Spleen (tissue), 11 donors: ENCODE results near the gene RYK. TPM values are rescaled to one million over a fixed set of nuclear protein-coding genes. Genes with fewer than 3 reads are reported as not detected.

Experiments
- DNase-seq: peaks from one replicate; pipeline ENCODE4 v3.0.0-alpha.2; 2020
- H3K27ac ChIP-seq, 8 donors: fragments of 200-600 bp; sonication (generic) in 7 of 8; 1 replicate in 4 of 8; 2 replicates in 4 of 8; pipeline versions ENCODE4 v1.5.0 to v1.8.0; 2016 to 2021; ENCODE audit warnings: inconsistent platforms in 4 of 8, mild to moderate bottlenecking in 4 of 8, moderate library complexity in 1 of 8
- H3K27me3 ChIP-seq, 7 donors: fragments of 200-600 bp; sonication (generic) in 6 of 7; replicated peaks in 1 of 7; 1 replicate in 4 of 7; 2 replicates in 3 of 7; pipeline versions ENCODE4 v1.5.0 to v1.8.0; 2016 to 2021; ENCODE audit warnings: inconsistent platforms in 3 of 7, mild to moderate bottlenecking in 1 of 7
- H3K36me3 ChIP-seq, 6 donors: fragments of 200-600 bp; sonication (generic) in 5 of 6; 1 replicate in 4 of 6; 2 replicates in 2 of 6; pipeline versions ENCODE4 v1.5.0 to v1.8.0; 2016 to 2021; ENCODE audit warnings: inconsistent platforms in 2 of 6
- H3K4me1 ChIP-seq, 6 donors: fragments of 200-600 bp; sonication (generic) in 5 of 6; 1 replicate in 3 of 6; 2 replicates in 3 of 6; pipeline versions ENCODE4 v1.5.0 to v1.8.0; 2016 to 2021; ENCODE audit warnings: inconsistent platforms in 3 of 6
- H3K4me3 ChIP-seq, 8 donors: fragments of 200-600 bp; sonication (generic) in 7 of 8; 1 replicate in 4 of 8; 2 replicates in 4 of 8; pipeline versions ENCODE4 v1.5.0 to v1.8.0; 2016 to 2021; ENCODE audit warnings: inconsistent platforms in 4 of 8, mild to moderate bottlenecking in 4 of 8, moderate library complexity in 2 of 8
- H3K9me3 ChIP-seq, 8 donors: fragments of 200-600 bp; sonication (generic) in 7 of 8; 1 replicate in 4 of 8; 2 replicates in 4 of 8; pipeline versions ENCODE4 v1.5.0 to v1.8.0; 2016 to 2021; ENCODE audit warnings: inconsistent platforms in 4 of 8
- POLR2A ChIP-seq, 3 donors: fragments of 450-650 bp; IDR thresholded peaks; one replicate each; pipeline ENCODE4 v1.5.1; 2017; ENCODE audit warnings: antibody characterized with exemption in 3 of 3, mild to moderate bottlenecking in 1 of 3
- POLR2AphosphoS5 ChIP-seq, 3 donors: sonication (generic); formaldehyde crosslinking; IDR thresholded peaks; one replicate each; pipeline ENCODE4 v1.5.1; 2017; ENCODE audit warnings: antibody characterized with exemption in 3 of 3
- WGBS, 5 donors: extraction: QIAGEN DNeasy Blood & Tissue Kit in 3 of 5; methylation state at CpG; one replicate each; pipeline versions ENCODE4 v1.1.5 to v1.1.7; 2013 to 2018; 5-methylcytosine and 5-hydroxymethylcytosine counted together
- intact Hi-C: fragments of 100-400 bp; cut with DNase I; formaldehyde crosslinking; loops from one replicate; pipeline ENCODE4 v1.15.0; 2023; ENCODE audit warnings: low total_unique reads
- polyA plus RNA-seq, 3 donors: library from polyadenylated mRNA; stranded (reverse); fragments of 200-250 nt; gene quantifications; one replicate each; pipeline ENCODE4 v1.2.1, GENCODE V29; 2013
- total RNA-seq, 7 donors: library from RNA; depleted of rRNA in 3 of 7; stranded (reverse); fragments of >200 nt in 3 of 7; fragmentation: NEBNext Ultra II Directional in 4 of 7; extraction: Animal tissue kit (Norgen Biotek cat#: 25700) in 4 of 7; gene quantifications; one replicate each; pipeline versions ENCODE4 v1.1.0 to v1.2.1, GENCODE V29; 2016 to 2021
- TF ChIP-seq, protein P1 (sequence below), 11 experiments: fragments of 200-600 bp in 7 of 11; fragments of 450-650 bp in 4 of 11; sonication (generic) in 4 of 11; IDR thresholded peaks in 8 of 11; conservative IDR thresholded peaks in 3 of 11; 1 replicate in 7 of 11; 2 replicates in 4 of 11; pipeline versions ENCODE4 v1.4.0 to v1.8.0; 2016 to 2021; ENCODE audit warnings: antibody characterized with exemption in 11 of 11, inconsistent platforms in 4 of 11, mild to moderate bottlenecking in 1 of 11
- donor health status: healthy with polysubstance abuse.
- donor health status: DM: no; HTN: no; CAD: no; lungs with moderate emphysema.
- donor health status: DM: no; HTN: no; CAD: no.
- donor health status: Bipolar disorder and iron deficiency.
- donor health status: healthy.
- donor health status: DM: no; HTN: no; CAD: no.
- donor health status: DM: yes; HTN: yes; CAD: no.

The RYK gene
- total and polyA plus RNA-seq, 10 donors, result 18.9 to 108 (median 50.9) TPM

- TF ChIP-seq POLR2A (IDR thresholded peaks at IDR 0.05) (no peak), POLR2AphosphoS5 (IDR thresholded peaks at IDR 0.05) (no peak)
- TF ChIP-seq, protein P1, sequence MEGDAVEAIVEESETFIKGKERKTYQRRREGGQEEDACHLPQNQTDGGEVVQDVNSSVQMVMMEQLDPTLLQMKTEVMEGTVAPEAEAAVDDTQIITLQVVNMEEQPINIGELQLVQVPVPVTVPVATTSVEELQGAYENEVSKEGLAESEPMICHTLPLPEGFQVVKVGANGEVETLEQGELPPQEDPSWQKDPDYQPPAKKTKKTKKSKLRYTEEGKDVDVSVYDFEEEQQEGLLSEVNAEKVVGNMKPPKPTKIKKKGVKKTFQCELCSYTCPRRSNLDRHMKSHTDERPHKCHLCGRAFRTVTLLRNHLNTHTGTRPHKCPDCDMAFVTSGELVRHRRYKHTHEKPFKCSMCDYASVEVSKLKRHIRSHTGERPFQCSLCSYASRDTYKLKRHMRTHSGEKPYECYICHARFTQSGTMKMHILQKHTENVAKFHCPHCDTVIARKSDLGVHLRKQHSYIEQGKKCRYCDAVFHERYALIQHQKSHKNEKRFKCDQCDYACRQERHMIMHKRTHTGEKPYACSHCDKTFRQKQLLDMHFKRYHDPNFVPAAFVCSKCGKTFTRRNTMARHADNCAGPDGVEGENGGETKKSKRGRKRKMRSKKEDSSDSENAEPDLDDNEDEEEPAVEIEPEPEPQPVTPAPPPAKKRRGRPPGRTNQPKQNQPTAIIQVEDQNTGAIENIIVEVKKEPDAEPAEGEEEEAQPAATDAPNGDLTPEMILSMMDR (IDR thresholded peaks at IDR 0.05 in 8 of 11, conservative IDR thresholded peaks at IDR 0.05 in 3 of 11), result no peak
- Histone ChIP-seq H3K4me3 (no peak overlapping the region), H3K27me3 (no peaks in the 10 kb centered on the region), H3K27ac (peak overlapping the region in 5 of 8 donors; percentile 4 to 69 (median 62)), H3K36me3 (no peaks in the 10 kb centered on the region), H3K9me3 (no peaks in the 10 kb centered on the region), H3K4me1 (peaks cover 20 to 94% (median 67%) of the 10 kb centered on the region in 6 donors)
- WGBS, 5 donors, result 50 to 57% (median 54%) methylated on average over 3 of the region's 3 CpGs
- intact Hi-C loops, result no loop called here
- DNase-seq, result no peak
These were observed 14.0 kb downstream of the RYK start for GRCh38 chr3:134236505-134237170.

DNA sequence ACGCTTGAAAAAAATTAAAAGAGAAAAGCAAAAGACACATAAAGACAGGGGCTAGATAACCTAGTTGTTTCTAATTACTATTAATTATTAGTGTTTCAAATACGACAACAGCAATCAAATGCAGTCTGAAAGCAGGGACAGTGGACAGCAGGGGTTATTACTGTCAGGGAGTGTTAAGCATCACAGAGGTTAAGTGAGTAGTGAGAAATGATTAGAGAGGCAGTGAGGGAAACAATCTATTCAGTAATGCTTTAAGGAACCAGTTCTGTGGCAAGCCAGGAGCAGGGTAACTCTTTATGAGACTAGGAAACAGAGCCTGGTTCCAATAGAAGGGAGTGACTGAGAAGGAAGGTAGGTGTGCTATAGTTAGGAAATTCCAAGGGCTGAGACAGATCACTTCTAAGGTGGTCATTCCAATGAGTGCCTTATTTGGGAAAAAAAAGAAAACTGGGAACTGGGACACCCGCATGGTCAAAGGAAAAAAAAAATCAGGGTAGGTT, 15.0 kb downstream of the RYK start:
- H3K27ac ChIP-seq, result peak overlapping the region in 5 of 8 donors; percentile 4 to 69 (median 62)
- H3K4me3 ChIP-seq, result no peak overlapping the region
- H3K36me3 ChIP-seq, result no peaks in the 10 kb centered on the region
- 88 to 95% (median 94%) methylated on average over 3 of the region's 3 CpGs for WGBS, 5 donors
- no peaks in the 10 kb centered on the region for H3K9me3 ChIP-seq
- no peak for DNase-seq
- H3K4me1 ChIP-seq, result peaks cover 26 to 96% (median 71%) of the 10 kb centered on the region in 6 donors
- TF ChIP-seq, protein P1 (IDR thresholded peaks at IDR 0.05 in 8 of 11, conservative IDR thresholded peaks at IDR 0.05 in 3 of 11), result no peak
- no peak for TF ChIP-seq POLR2A (IDR thresholded peaks at IDR 0.05)
- TF ChIP-seq POLR2AphosphoS5 (IDR thresholded peaks at IDR 0.05), result no peak
- no peaks in the 10 kb centered on the region for H3K27me3 ChIP-seq
- intact Hi-C loops, result no loop called here

DNA sequence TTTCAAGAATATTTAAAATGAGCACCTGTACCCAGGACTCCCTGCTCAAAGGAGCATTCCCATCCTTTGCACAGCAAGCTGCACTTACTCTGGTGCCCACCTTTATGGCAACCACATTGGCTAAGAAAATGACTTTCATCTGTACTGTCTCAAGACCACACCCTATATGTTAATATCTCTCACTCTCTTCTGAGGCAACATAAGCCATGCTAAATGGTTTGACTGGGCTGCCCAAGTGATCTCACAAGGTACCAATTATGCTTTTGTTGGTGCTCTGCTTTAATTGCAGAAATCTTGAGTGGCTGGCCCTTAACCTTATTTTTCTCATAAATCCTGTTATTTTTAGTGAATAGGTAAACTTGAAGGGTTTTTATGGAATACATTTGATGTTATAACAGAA, 17.7 kb downstream of the RYK start:
- H3K27me3 ChIP-seq, result no peaks in the 10 kb centered on the region
- H3K4me1 ChIP-seq, result peaks cover 12 to 93% (median 49%) of the 10 kb centered on the region in 6 donors
- TF ChIP-seq POLR2A (IDR thresholded peaks at IDR 0.05) (no peak), POLR2AphosphoS5 (IDR thresholded peaks at IDR 0.05) (no peak)
- TF ChIP-seq, protein P1 (IDR thresholded peaks at IDR 0.05 in 8 of 11, conservative IDR thresholded peaks at IDR 0.05 in 3 of 11), result no peak
- H3K36me3 ChIP-seq, result no peaks in the 10 kb centered on the region
- intact Hi-C loops, result no loop called here
- H3K27ac ChIP-seq, result no peak overlapping the region
- DNase-seq, result no peak
- no peaks in the 10 kb centered on the region for H3K9me3 ChIP-seq
- no peak overlapping the region for H3K4me3 ChIP-seq

DNA sequence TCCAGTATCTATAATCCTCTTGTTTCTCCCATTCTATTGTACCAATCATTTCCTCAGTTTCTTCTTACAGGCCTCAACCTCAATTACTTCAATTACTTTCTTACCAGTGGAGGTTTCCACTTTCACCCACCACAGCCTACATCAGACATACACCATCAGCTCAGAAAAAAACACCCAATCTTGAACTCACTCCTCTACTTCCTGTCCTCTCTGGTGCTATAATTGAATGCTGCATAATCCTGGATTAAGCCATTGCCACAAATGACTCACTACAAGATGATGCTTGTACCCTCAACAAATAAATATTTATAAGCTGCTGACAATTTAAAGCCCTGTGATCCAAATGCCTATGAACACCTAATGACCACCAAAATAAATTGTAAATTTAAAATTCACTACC, 18.5 kb downstream of the RYK start:
- Histone ChIP-seq H3K4me1 (peaks cover 12 to 94% (median 44%) of the 10 kb centered on the region in 6 donors), H3K36me3 (no peaks in the 10 kb centered on the region), H3K4me3 (no peak overlapping the region), H3K27ac (no peak overlapping the region), H3K27me3 (no peaks in the 10 kb centered on the region), H3K9me3 (no peaks in the 10 kb centered on the region)
- no peak for DNase-seq
- intact Hi-C loops, result no loop called here
- no peak for TF ChIP-seq POLR2A (IDR thresholded peaks at IDR 0.05)
- TF ChIP-seq, protein P1 (IDR thresholded peaks at IDR 0.05 in 8 of 11, conservative IDR thresholded peaks at IDR 0.05 in 3 of 11), result no peak
- TF ChIP-seq POLR2AphosphoS5 (IDR thresholded peaks at IDR 0.05), result no peak
